Measurements from ENCODE around the gene TBC1D9.

- no peak for TF ChIP-seq POLR2AphosphoS5 (IDR thresholded peaks at IDR 0.05; ENCODE audit: borderline replicate concordance, low read depth, low read length)
- no peak for TF ChIP-seq EZH2 (IDR thresholded peaks at IDR 0.05)
- TF ChIP-seq FOXP2 (optimal IDR thresholded peaks at IDR 0.05; ENCODE audit: control extremely low read depth, extremely low read length, insufficient read depth): no peak
Measured at GRCh38 chr4:140757232-140757630, 1.0 kb upstream of the TBC1D9 start.
